ENCODE data around the gene FGFR3.

DNA sequence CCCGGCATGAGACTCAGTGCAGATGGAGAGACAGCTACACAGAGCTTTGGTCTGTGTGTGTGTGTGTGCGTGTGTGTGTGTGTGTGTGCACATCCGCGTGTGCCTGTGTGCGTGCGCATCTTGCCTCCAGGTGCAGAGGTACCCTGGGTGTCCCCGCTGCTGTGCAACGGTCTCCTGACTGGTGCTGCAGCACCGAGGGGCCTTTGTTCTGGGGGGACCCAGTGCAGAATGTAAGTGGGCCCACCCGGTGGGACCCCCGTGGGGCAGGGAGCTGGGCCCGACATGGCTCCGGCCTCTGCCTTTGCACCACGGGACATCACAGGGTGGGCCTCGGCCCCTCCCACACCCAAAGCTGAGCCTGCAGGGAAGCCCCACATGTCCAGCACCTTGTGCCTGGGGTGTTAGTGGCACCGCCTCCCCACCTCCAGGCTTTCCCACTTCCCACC lies 14.3 kb downstream of the FGFR3 start:
- no peak for TF ChIP-seq NFIC (IDR thresholded peaks at IDR 0.05; ENCODE audit: low read depth, low read length)
- no peak for TF ChIP-seq SRF (IDR thresholded peaks at IDR 0.05; ENCODE audit: low read depth in 2 of 2, low read length in 2 of 2)
- TF ChIP-seq GABPA (IDR thresholded peaks at IDR 0.05; ENCODE audit: low read depth), result no peak
- no peak for TF ChIP-seq DPF2 (IDR thresholded peaks at IDR 0.05)
- TF ChIP-seq RAD21 (IDR thresholded peaks at IDR 0.05; ENCODE audit: insufficient read depth, low read depth, low read length), result no peak
- TF ChIP-seq POLR2A (IDR thresholded peaks at IDR 0.05; ENCODE audit: low read depth, low read length), result no peak
